AG20443 (cell line): Measurements from ENCODE around the gene ALOX15B.
"Not testable (repeated sequence)": the region's sequence is repeated elsewhere in the genome, so short reads cannot be mapped to it uniquely, and the experiment has no call there.

Experiments
- DNase-seq: peaks from one replicate; pipeline ENCODE4 v3.0.0; 2012; ENCODE audit warnings: low spot score, mixed read lengths

ALOX15B gene

GRCh38 chr17:8013731-8014557 is 24.9 kb upstream of the ALOX15B start:
- DNase-seq: no peak

GRCh38 chr17:8014558-8014850 is 24.4 kb upstream of the ALOX15B start:
- no peak for DNase-seq

- no peak for DNase-seq
Observed at GRCh38 chr17:8015236-8015956, 23.5 kb upstream of the ALOX15B start.

GRCh38 chr17:8015957-8016631 is 22.8 kb upstream of the ALOX15B start:
- no peak for DNase-seq

GRCh38 chr17:8016632-8017424 is 22.0 kb upstream of the ALOX15B start:
- no peak for DNase-seq

GRCh38 chr17:8018436-8018835 is 20.4 kb upstream of the ALOX15B start:
- DNase-seq: no peak

- DNase-seq: no peak
Observed at GRCh38 chr17:8019166-8019565, 19.7 kb upstream of the ALOX15B start.

GRCh38 chr17:8019665-8020650 is 18.9 kb upstream of the ALOX15B start:
- DNase-seq: peak; percentile 61

GRCh38 chr17:8020776-8021564 is 17.9 kb upstream of the ALOX15B start:
- DNase-seq: no peak

GRCh38 chr17:8021565-8022359 is 17.1 kb upstream of the ALOX15B start:
- DNase-seq: no peak

GRCh38 chr17:8022360-8023003 is 16.4 kb upstream of the ALOX15B start:
- no peak for DNase-seq

GRCh38 chr17:8024161-8024560 is 14.7 kb upstream of the ALOX15B start:
- not testable (repeated sequence) for DNase-seq

GRCh38 chr17:8025176-8025911 is 13.5 kb upstream of the ALOX15B start:
- no peak for DNase-seq

- peak; percentile 86 for DNase-seq
Observed at GRCh38 chr17:8029121-8029520, 9.7 kb upstream of the ALOX15B start.

GRCh38 chr17:8031261-8031661 is 7.6 kb upstream of the ALOX15B start:
- no peak for DNase-seq

- DNase-seq: no peak
Observed at GRCh38 chr17:8031950-8032349, 6.9 kb upstream of the ALOX15B start.

- no peak for DNase-seq
Observed at GRCh38 chr17:8032442-8032841, 6.4 kb upstream of the ALOX15B start.

- no peak for DNase-seq
Observed at GRCh38 chr17:8039611-8040168, 831 bp downstream of the ALOX15B start.
